ENCODE measurements around the gene SEMA3A. TPM values are rescaled to one million over a fixed set of nuclear protein-coding genes. Genes with fewer than 3 reads are reported as not detected.

SEMA3A gene
- total and polyA plus RNA-seq, 4 donors: 0.13 to 0.56 (median 0.20) TPM

DNA sequence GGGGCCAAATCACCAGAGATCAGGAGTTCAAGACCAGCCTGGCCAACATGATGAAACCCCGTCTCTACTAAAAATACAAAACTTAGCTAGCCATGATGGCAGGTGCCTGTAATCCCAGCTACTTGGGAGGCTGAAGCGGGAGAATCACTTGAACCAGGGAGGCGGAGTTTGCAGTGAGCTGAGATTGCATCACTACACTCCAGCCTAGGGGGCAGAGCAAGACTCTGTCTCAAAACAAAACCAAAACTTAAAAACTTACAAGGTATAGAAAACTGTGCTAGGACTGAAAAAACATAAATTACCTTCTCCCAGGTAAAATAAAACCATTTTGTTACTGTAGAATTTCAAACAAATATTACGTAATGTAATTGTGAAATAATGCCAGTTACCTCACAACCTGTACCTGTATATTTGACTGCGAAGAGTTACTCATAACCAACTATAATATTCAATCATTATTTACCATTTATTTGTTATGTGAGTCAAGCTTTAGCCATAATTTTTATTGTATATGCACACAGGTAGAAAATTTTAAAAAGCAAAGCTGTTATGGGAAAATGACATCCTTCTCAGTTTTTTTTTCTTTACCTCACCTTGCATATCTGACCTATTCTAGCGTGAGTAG, 180.9 kb downstream of the SEMA3A start:
- Histone ChIP-seq H3K36me3 (ENCODE audit: control insufficient read depth in 4 of 4, insufficient read depth in 3 of 4, low read depth in 1 of 4, low read length in 3 of 4) (no peaks in the 10 kb centered on the region), H3K9me3 (ENCODE audit: control insufficient read depth in 4 of 4, low read length in 3 of 4) (no peaks in the 10 kb centered on the region), H3K9ac (ENCODE audit: low read depth in 1 of 2, low read length in 2 of 2) (no peak overlapping the region), H3K27me3 (ENCODE audit: control insufficient read depth in 4 of 4, insufficient read depth in 4 of 4, low read length in 3 of 4) (no peaks in the 10 kb centered on the region), H3K4me1 (ENCODE audit: control insufficient read depth in 4 of 4, insufficient read depth in 4 of 4, low read length in 3 of 4) (no peaks in the 10 kb centered on the region), H3K27ac (ENCODE audit: low read depth in 1 of 2, low read length in 2 of 2) (no peak overlapping the region), H3K4me3 (ENCODE audit: low read depth in 1 of 3, low read length in 3 of 3) (no peak overlapping the region)
- 81% methylated on average over 6 of the region's 6 CpGs for WGBS
- TF ChIP-seq JUND (IDR thresholded peaks at IDR 0.05): no peak
- TF ChIP-seq NR2F2 (IDR thresholded peaks at IDR 0.05): no peak
- TF ChIP-seq, protein P1, sequence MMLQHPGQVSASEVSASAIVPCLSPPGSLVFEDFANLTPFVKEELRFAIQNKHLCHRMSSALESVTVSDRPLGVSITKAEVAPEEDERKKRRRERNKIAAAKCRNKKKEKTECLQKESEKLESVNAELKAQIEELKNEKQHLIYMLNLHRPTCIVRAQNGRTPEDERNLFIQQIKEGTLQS (IDR thresholded peaks at IDR 0.05): no peak
- TF ChIP-seq, protein P2, sequence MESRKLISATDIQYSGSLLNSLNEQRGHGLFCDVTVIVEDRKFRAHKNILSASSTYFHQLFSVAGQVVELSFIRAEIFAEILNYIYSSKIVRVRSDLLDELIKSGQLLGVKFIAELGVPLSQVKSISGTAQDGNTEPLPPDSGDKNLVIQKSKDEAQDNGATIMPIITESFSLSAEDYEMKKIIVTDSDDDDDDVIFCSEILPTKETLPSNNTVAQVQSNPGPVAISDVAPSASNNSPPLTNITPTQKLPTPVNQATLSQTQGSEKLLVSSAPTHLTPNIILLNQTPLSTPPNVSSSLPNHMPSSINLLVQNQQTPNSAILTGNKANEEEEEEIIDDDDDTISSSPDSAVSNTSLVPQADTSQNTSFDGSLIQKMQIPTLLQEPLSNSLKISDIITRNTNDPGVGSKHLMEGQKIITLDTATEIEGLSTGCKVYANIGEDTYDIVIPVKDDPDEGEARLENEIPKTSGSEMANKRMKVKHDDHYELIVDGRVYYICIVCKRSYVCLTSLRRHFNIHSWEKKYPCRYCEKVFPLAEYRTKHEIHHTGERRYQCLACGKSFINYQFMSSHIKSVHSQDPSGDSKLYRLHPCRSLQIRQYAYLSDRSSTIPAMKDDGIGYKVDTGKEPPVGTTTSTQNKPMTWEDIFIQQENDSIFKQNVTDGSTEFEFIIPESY (IDR thresholded peaks at IDR 0.05): no peak
- TF ChIP-seq CTCF (IDR thresholded peaks at IDR 0.05; ENCODE audit: low read depth, low read length, missing input control): no peak
- no peak for TF ChIP-seq TAF1 (conservative IDR thresholded peaks at IDR 0.05)
- TF ChIP-seq HNF4A (conservative IDR thresholded peaks at IDR 0.05): no peak
- TF ChIP-seq GABPA (IDR thresholded peaks at IDR 0.05 in 1 of 2, conservative IDR thresholded peaks at IDR 0.05 in 1 of 2): no peak
- TF ChIP-seq RXRA (IDR thresholded peaks at IDR 0.05): no peak
- no peak for DNase-seq (ENCODE audit: low spot score)

DNA sequence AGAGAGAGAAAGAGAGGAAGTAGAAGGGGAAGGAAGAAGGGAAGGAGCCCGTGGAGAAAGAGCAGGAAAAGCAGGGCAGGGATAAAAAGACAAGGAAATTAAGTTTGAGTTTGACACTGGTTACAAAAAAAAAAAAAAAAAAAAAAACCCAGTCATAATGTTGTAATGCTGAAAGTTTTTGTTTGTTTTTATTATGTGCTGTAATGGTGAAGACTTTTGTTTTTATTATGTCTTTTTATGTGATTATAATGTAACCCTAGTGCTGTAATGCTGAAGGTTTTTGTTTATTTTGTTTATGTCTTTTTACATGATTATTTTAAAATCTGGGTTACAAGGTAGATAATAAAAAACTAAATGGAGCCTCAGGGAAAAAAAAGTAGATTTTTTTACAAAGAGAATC, 184.8 kb downstream of the SEMA3A start:
- Histone ChIP-seq H3K9me3 (ENCODE audit: control insufficient read depth in 4 of 4, low read length in 3 of 4) (no peaks in the 10 kb centered on the region), H3K27ac (ENCODE audit: low read depth in 1 of 2, low read length in 2 of 2) (no peak overlapping the region), H3K9ac (ENCODE audit: low read depth in 1 of 2, low read length in 2 of 2) (no peak overlapping the region), H3K27me3 (ENCODE audit: control insufficient read depth in 4 of 4, insufficient read depth in 4 of 4, low read length in 3 of 4) (no peaks in the 10 kb centered on the region), H3K4me3 (ENCODE audit: low read depth in 1 of 3, low read length in 3 of 3) (no peak overlapping the region), H3K36me3 (ENCODE audit: control insufficient read depth in 4 of 4, insufficient read depth in 3 of 4, low read depth in 1 of 4, low read length in 3 of 4) (no peaks in the 10 kb centered on the region), H3K4me1 (ENCODE audit: control insufficient read depth in 4 of 4, insufficient read depth in 4 of 4, low read length in 3 of 4) (no peaks in the 10 kb centered on the region)
- no peak for TF ChIP-seq RAD21 (IDR thresholded peaks at IDR 0.05)
- no peak for TF ChIP-seq TAF1 (conservative IDR thresholded peaks at IDR 0.05)
- no peak for TF ChIP-seq RXRA (IDR thresholded peaks at IDR 0.05)
- TF ChIP-seq HNF4A (conservative IDR thresholded peaks at IDR 0.05): no peak
- TF ChIP-seq HNF4G (IDR thresholded peaks at IDR 0.05): no peak
- no peak for TF ChIP-seq FOXA2 (IDR thresholded peaks at IDR 0.05)
- no peak for TF ChIP-seq EGR1 (IDR thresholded peaks at IDR 0.05; ENCODE audit: low read depth in 2 of 2)
- no peak for TF ChIP-seq MAX (IDR thresholded peaks at IDR 0.05)
- no peak for TF ChIP-seq CTCF (IDR thresholded peaks at IDR 0.05; ENCODE audit: low read depth, low read length, missing input control)
- no peak for TF ChIP-seq SP1 (IDR thresholded peaks at IDR 0.05)
- TF ChIP-seq NR2F2 (IDR thresholded peaks at IDR 0.05): no peak
- TF ChIP-seq, protein P2 (IDR thresholded peaks at IDR 0.05): no peak
- TF ChIP-seq, protein P1 (IDR thresholded peaks at IDR 0.05): no peak
- no peak for TF ChIP-seq GABPA (IDR thresholded peaks at IDR 0.05 in 1 of 2, conservative IDR thresholded peaks at IDR 0.05 in 1 of 2)
- TF ChIP-seq JUND (IDR thresholded peaks at IDR 0.05): no peak
- TF ChIP-seq YY1 (IDR thresholded peaks at IDR 0.05): no peak
- TF ChIP-seq REST (IDR thresholded peaks at IDR 0.05): no peak
- no peak for TF ChIP-seq FOXA1 (IDR thresholded peaks at IDR 0.05)
- no peak for DNase-seq (ENCODE audit: low spot score)
- WGBS: no CpG with 5 or more reads among the region's 1 CpG

Data from liver (tissue), 9 donors.